ENCODE measurements around the gene SLC41A3.
"Not testable (repeated sequence)": the region's sequence is repeated elsewhere in the genome, so short reads cannot be mapped to it uniquely, and the experiment has no call there.

Gene SLC41A3

GRCh38 chr3:126106336-126107202 is 22.6 kb upstream of the SLC41A3 start:
- DNase-seq (ENCODE audit: low spot score): no peak

GRCh38 chr3:126105691-126106187 is 21.8 kb upstream of the SLC41A3 start:
- DNase-seq (ENCODE audit: low spot score): no peak

GRCh38 chr3:126104742-126105605 is 21.1 kb upstream of the SLC41A3 start:
- DNase-seq (ENCODE audit: low spot score): no peak

- no peak for DNase-seq (ENCODE audit: low spot score)
Measured at GRCh38 chr3:126104028-126104635, 20.2 kb upstream of the SLC41A3 start.

GRCh38 chr3:126103121-126104027 is 19.4 kb upstream of the SLC41A3 start:
- no peak for DNase-seq (ENCODE audit: low spot score)

GRCh38 chr3:126102530-126102951 is 18.6 kb upstream of the SLC41A3 start:
- no peak for DNase-seq (ENCODE audit: low spot score)

GRCh38 chr3:126102011-126102410 is 18.1 kb upstream of the SLC41A3 start:
- no peak for DNase-seq (ENCODE audit: low spot score)

GRCh38 chr3:126101521-126101982 is 17.6 kb upstream of the SLC41A3 start:
- DNase-seq (ENCODE audit: low spot score): no peak

GRCh38 chr3:126100634-126101301 is 16.8 kb upstream of the SLC41A3 start:
- peak; percentile 15 for DNase-seq (ENCODE audit: low spot score)

GRCh38 chr3:126100269-126100633 is 16.3 kb upstream of the SLC41A3 start:
- DNase-seq (ENCODE audit: low spot score): no peak

GRCh38 chr3:126098391-126098858 is 14.5 kb upstream of the SLC41A3 start:
- no peak for DNase-seq (ENCODE audit: low spot score)

GRCh38 chr3:126097801-126098200 is 13.9 kb upstream of the SLC41A3 start:
- DNase-seq (ENCODE audit: low spot score): no peak

- not testable (repeated sequence) for DNase-seq (ENCODE audit: low spot score)
Measured at GRCh38 chr3:126096274-126096673, 12.3 kb upstream of the SLC41A3 start.

- not testable (repeated sequence) for DNase-seq (ENCODE audit: low spot score)
Measured at GRCh38 chr3:126092128-126092527, 8.2 kb upstream of the SLC41A3 start.

- DNase-seq (ENCODE audit: low spot score): no peak
Measured at GRCh38 chr3:126087552-126088175, 3.7 kb upstream of the SLC41A3 start.

GRCh38 chr3:126085841-126086240 is 1.9 kb upstream of the SLC41A3 start:
- DNase-seq (ENCODE audit: low spot score): no peak

GRCh38 chr3:126085276-126085675 is 1.4 kb upstream of the SLC41A3 start:
- no peak for DNase-seq (ENCODE audit: low spot score)

GRCh38 chr3:126084768-126085180 is 850 bp upstream of the SLC41A3 start:
- no peak for DNase-seq (ENCODE audit: low spot score)

GRCh38 chr3:126083511-126083912 is 412 bp downstream of the SLC41A3 start:
- peak; percentile 40 for DNase-seq (ENCODE audit: low spot score)

GRCh38 chr3:126083138-126083445 is 832 bp downstream of the SLC41A3 start:
- DNase-seq (ENCODE audit: low spot score): no peak
